Loucy (cell line): ENCODE measurements around the gene TWF1.

ENCODE experiments used
- H2AFZ ChIP-seq: fragments of 200-600 bp; sonication (generic); 2 replicates; pipeline ENCODE4 v1.6.0; 2016; ENCODE audit warnings: antibody characterized with exemption, mild to moderate bottlenecking, low read length, moderate library complexity
- H3F3A ChIP-seq: fragments of 200-600 bp; 2 replicates; pipeline ENCODE4 v1.6.0; 2016; ENCODE audit warnings: antibody characterized with exemption, low read depth, mild to moderate bottlenecking
- H3K27me3 ChIP-seq: fragments of 200-600 bp; sonication (generic); 2 replicates; pipeline ENCODE4 v1.6.1; 2014; ENCODE audit warnings: low read length, mild to moderate bottlenecking; ENCODE audit not compliant: insufficient read depth, poor library complexity, severe bottlenecking
- H3K36me3 ChIP-seq: fragments of 200-600 bp; sonication (generic); 2 replicates; pipeline ENCODE4 v1.6.1; 2016; ENCODE audit warnings: low read length; ENCODE audit not compliant: insufficient read depth
- H3K4me1 ChIP-seq: fragments of 200-600 bp; sonication (generic); 2 replicates; pipeline ENCODE4 v1.5.1; 2014; ENCODE audit warnings: low read length, mild to moderate bottlenecking; ENCODE audit not compliant: insufficient read depth, poor library complexity, severe bottlenecking
- H3K4me2 ChIP-seq: fragments of 200-600 bp; sonication (generic); 2 replicates; pipeline ENCODE4 v1.6.0; 2014; ENCODE audit warnings: antibody characterized with exemption, low read length, low read depth, mild to moderate bottlenecking; ENCODE audit not compliant: poor library complexity, severe bottlenecking
- H3K4me3 ChIP-seq: fragments of 200-600 bp; sonication (generic); 2 replicates; pipeline ENCODE4 v1.5.1; 2014; ENCODE audit warnings: low read length, mild to moderate bottlenecking, mixed read lengths; ENCODE audit not compliant: poor library complexity, severe bottlenecking
- H3K79me2 ChIP-seq: fragments of 200-600 bp; sonication (generic); 2 replicates; pipeline ENCODE4 v1.6.1; 2014; ENCODE audit warnings: low read length; ENCODE audit not compliant: insufficient read depth
- H3K9ac ChIP-seq: fragments of 200-600 bp; sonication (generic); 2 replicates; pipeline ENCODE4 v1.6.0; 2014; ENCODE audit warnings: mild to moderate bottlenecking, low read depth, low read length, moderate library complexity; ENCODE audit not compliant: poor library complexity, severe bottlenecking
- H3K9me2 ChIP-seq: fragments of 200-600 bp; sonication (generic); replicated peaks from 2 replicates; pipeline ENCODE4 v1.6.1; 2016; ENCODE audit warnings: low read depth, low read length, mixed read lengths
- H3K9me3 ChIP-seq: fragments of 200-600 bp; sonication (generic); 2 replicates; pipeline ENCODE4 v1.6.1; 2014; ENCODE audit warnings: mild to moderate bottlenecking, antibody characterized with exemption, low read length, low read depth; ENCODE audit not compliant: insufficient read depth
- H4K20me1 ChIP-seq: fragments of 200-600 bp; sonication (generic); 2 replicates; pipeline ENCODE4 v1.6.0; 2014; ENCODE audit warnings: antibody characterized with exemption, low read length, mild to moderate bottlenecking; ENCODE audit not compliant: insufficient read depth, poor library complexity, severe bottlenecking
- EZH2phosphoT487 ChIP-seq: fragments of 200-600 bp; IDR thresholded peaks from 2 replicates; pipeline ENCODE4 v1.6.1; 2018; ENCODE audit warnings: antibody characterized with exemption, mild to moderate bottlenecking, moderate library complexity, borderline replicate concordance
- TF ChIP-seq, protein P1 (sequence below): fragments of 200-600 bp; sonication (generic); conservative IDR thresholded peaks from 2 replicates; pipeline ENCODE4 v1.5.1; 2014; ENCODE audit warnings: mild to moderate bottlenecking, antibody characterized with exemption, low read length

TWF1 gene

GRCh38 chr12:43797561-43798217 is 8.4 kb downstream of the TWF1 start:
- Histone ChIP-seq H3K79me2 (peaks cover 30% of the 10 kb centered on the region), H3K4me2 (peak overlapping the region; percentile 20), H3K27me3 (no peaks in the 10 kb centered on the region), H3K4me3 (no peak overlapping the region), H3F3A (no peaks in the 10 kb centered on the region; the same call in 1 of the 2 replicates), H3K4me1 (peaks cover 11% of the 10 kb centered on the region), H3K36me3 (peaks cover 56% of the 10 kb centered on the region), H3K9me2 (no peaks in the 10 kb centered on the region), H3K9ac (no peak overlapping the region), H3K9me3 (no peaks in the 10 kb centered on the region), H2AFZ (no peak overlapping the region), H4K20me1 (peaks cover 30% of the 10 kb centered on the region)
- no peak for TF ChIP-seq EZH2phosphoT487
- TF ChIP-seq, protein P1, sequence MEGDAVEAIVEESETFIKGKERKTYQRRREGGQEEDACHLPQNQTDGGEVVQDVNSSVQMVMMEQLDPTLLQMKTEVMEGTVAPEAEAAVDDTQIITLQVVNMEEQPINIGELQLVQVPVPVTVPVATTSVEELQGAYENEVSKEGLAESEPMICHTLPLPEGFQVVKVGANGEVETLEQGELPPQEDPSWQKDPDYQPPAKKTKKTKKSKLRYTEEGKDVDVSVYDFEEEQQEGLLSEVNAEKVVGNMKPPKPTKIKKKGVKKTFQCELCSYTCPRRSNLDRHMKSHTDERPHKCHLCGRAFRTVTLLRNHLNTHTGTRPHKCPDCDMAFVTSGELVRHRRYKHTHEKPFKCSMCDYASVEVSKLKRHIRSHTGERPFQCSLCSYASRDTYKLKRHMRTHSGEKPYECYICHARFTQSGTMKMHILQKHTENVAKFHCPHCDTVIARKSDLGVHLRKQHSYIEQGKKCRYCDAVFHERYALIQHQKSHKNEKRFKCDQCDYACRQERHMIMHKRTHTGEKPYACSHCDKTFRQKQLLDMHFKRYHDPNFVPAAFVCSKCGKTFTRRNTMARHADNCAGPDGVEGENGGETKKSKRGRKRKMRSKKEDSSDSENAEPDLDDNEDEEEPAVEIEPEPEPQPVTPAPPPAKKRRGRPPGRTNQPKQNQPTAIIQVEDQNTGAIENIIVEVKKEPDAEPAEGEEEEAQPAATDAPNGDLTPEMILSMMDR: no peak

DNA sequence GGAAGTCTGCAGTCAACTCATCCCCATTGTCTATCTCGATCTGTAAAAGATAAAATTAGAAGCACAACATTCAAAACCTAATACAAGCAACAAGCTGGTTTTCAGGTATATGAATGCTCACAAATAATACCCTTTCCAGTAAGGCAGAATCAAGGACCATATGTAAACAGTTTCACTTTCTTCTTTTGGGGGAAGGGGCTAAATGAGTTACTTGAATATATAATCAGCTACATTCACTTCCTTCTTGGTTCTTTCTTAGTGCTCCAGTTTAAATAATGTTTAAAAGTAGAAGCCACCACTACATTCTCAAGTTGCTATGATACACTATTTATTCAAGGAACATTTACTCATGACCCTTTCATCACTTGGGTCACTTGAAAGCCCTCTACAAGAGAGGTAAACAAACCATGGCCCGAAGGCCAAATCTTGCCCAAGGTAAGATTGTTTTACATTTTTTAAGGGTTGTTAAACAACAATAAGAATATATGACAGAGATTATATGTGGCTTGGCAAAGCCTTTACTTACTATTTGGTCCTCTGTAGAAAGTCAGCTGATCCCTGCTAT is 10.3 kb downstream of the TWF1 start:
- Histone ChIP-seq H4K20me1 (peaks cover 27% of the 10 kb centered on the region), H3K4me3 (no peak overlapping the region), H2AFZ (no peak overlapping the region), H3K9me3 (no peaks in the 10 kb centered on the region), H3K4me1 (peaks cover 7% of the 10 kb centered on the region), H3F3A (no peaks in the 10 kb centered on the region; the same call in 1 of the 2 replicates), H3K4me2 (no peak overlapping the region), H3K9me2 (no peaks in the 10 kb centered on the region), H3K79me2 (peaks cover 14% of the 10 kb centered on the region), H3K36me3 (peaks cover 52% of the 10 kb centered on the region), H3K9ac (no peak overlapping the region), H3K27me3 (no peaks in the 10 kb centered on the region)
- no peak for TF ChIP-seq EZH2phosphoT487
- TF ChIP-seq, protein P1: no peak

- no peaks in the 10 kb centered on the region for H3K4me1 ChIP-seq
- no peaks in the 10 kb centered on the region for H3F3A ChIP-seq
- H3K9me2 ChIP-seq: no peaks in the 10 kb centered on the region
- no peak overlapping the region for H2AFZ ChIP-seq
- H3K9ac ChIP-seq: no peak overlapping the region
- H3K9me3 ChIP-seq: no peaks in the 10 kb centered on the region
- TF ChIP-seq, protein P1: no peak
- no peak for TF ChIP-seq EZH2phosphoT487
- no peaks in the 10 kb centered on the region for H3K79me2 ChIP-seq
- H3K4me3 ChIP-seq: no peak overlapping the region
- H4K20me1 ChIP-seq: no peaks in the 10 kb centered on the region
- H3K4me2 ChIP-seq: no peak overlapping the region
- H3K27me3 ChIP-seq: no peaks in the 10 kb centered on the region
- peaks cover 24% of the 10 kb centered on the region; the same call in 1 of the 2 replicates for H3K36me3 ChIP-seq
These were observed 16.2 kb downstream of the TWF1 start for GRCh38 chr12:43789941-43790340.
